ENCODE results near the gene ASRGL1.

GRCh38 chr11:62404901-62405300 is 67.7 kb downstream of the ASRGL1 start:
- TF ChIP-seq CTCF (IDR thresholded peaks at IDR 0.05) (no peak), POLR2A (IDR thresholded peaks at IDR 0.05) (no peak)
